ENCODE measurements around the gene SLC47A2.

- no peak for TF ChIP-seq ZNF670 (CRISPR knock-in tag; IDR thresholded peaks at IDR 0.05; ENCODE audit: borderline replicate concordance)
- no peak for TF ChIP-seq USF2 (IDR thresholded peaks at IDR 0.05; ENCODE audit: low read depth, low read length)
- TF ChIP-seq USF2 (CRISPR knock-in tag; IDR thresholded peaks at IDR 0.05; ENCODE audit: borderline replicate concordance), result no peak
- no peak for TF ChIP-seq JUNB (CRISPR knock-in tag; IDR thresholded peaks at IDR 0.05; ENCODE audit: borderline replicate concordance)
- no peak for TF ChIP-seq NONO (IDR thresholded peaks at IDR 0.05)
- no peak for TF ChIP-seq NONO (CRISPR knock-in tag; conservative IDR thresholded peaks at IDR 0.05)
- no peak for TF ChIP-seq EZH2 (conservative IDR thresholded peaks at IDR 0.05; ENCODE audit: low read depth, low read length)
- no peak for TF ChIP-seq RARG (CRISPR knock-in tag; IDR thresholded peaks at IDR 0.05; ENCODE audit: low read depth)
- TF ChIP-seq SIN3B (IDR thresholded peaks at IDR 0.05; ENCODE audit: low read length), result no peak
- TF ChIP-seq MAFF (IDR thresholded peaks at IDR 0.05; ENCODE audit: low read depth, low read length), result no peak
- no peak for TF ChIP-seq ZNF737 (CRISPR knock-in tag; IDR thresholded peaks at IDR 0.05; ENCODE audit: borderline replicate concordance)
- no peak for TF ChIP-seq ZFP36L1 (CRISPR knock-in tag; IDR thresholded peaks at IDR 0.05)
- no peak for TF ChIP-seq RAD21 (CRISPR knock-in tag; IDR thresholded peaks at IDR 0.05)
Observed at GRCh38 chr17:19642373-19642893, 74.0 kb downstream of the SLC47A2 start.
